HG02840 (cell line): ENCODE data around the gene RPS28.

Experiments used
- ATAC-seq: cut with Tn5 transposase; IDR thresholded peaks from one replicate; pipeline ENCODE4 v1.9.1; 2021; ENCODE audit warnings: mild to moderate bottlenecking, moderate library complexity, moderate number of reproducible peaks; ENCODE audit not compliant: unreplicated experiment, low FRiP score

The RPS28 gene

GRCh38 chr19:8319807-8320520 is 1.3 kb upstream of the RPS28 start:
- no peak for ATAC-seq

GRCh38 chr19:8320564-8321066 is 681 bp upstream of the RPS28 start:
- ATAC-seq = no peak

- no peak for ATAC-seq
These were observed 816 bp downstream of the RPS28 start for GRCh38 chr19:8321986-8322637.

GRCh38 chr19:8322638-8322997 is 1.3 kb downstream of the RPS28 start:
- no peak for ATAC-seq

GRCh38 chr19:8323781-8324185 is 2.5 kb downstream of the RPS28 start:
- no peak for ATAC-seq

GRCh38 chr19:8324186-8325050 is 3.1 kb downstream of the RPS28 start:
- no peak for ATAC-seq

DNA sequence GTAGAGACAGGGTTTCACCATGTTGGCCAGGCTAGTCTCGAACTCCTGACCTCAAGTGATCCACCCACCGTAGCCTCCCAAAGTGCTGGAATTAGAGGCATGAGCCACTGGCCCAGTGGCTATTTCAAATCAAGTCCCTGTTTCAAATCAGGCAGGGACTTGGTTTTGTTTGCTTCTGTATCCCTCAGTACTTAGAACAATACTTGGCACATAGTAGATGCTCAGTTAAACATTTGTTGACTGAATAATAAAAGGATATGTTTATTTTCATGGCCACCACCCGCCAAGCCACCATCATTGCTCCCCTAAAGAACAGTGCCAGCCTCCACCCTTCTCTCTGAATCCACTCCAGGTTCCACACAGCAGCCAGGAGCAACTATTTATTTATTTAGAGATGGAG is 4.2 kb downstream of the RPS28 start:
- no peak for ATAC-seq

DNA sequence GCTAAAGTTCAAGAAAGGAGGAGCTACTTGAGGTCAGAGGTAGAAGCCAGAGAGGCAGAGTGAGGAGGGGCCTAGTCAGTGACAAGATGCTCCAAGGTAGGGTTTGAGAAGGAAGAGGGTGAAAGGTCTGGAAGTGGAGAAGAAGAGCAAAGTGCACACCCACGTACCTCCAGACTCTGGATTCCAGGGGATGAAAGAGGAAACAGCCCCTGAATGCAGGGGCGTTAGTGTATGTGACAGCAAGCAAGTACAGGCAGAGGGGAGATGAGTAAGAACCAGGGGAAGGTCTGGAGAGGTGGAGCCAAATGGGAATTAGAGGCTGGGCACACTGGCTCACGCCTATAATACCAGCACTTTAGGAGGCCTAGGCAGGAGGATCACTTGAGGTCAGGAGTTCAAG is 8.7 kb downstream of the RPS28 start:
- no peak for ATAC-seq

- ATAC-seq = no peak
These were observed 10.1 kb downstream of the RPS28 start for GRCh38 chr19:8331263-8331845.

GRCh38 chr19:8332976-8333766 is 11.9 kb downstream of the RPS28 start:
- no peak for ATAC-seq

- ATAC-seq = no peak
These were observed 12.6 kb downstream of the RPS28 start for GRCh38 chr19:8333767-8334457.

DNA sequence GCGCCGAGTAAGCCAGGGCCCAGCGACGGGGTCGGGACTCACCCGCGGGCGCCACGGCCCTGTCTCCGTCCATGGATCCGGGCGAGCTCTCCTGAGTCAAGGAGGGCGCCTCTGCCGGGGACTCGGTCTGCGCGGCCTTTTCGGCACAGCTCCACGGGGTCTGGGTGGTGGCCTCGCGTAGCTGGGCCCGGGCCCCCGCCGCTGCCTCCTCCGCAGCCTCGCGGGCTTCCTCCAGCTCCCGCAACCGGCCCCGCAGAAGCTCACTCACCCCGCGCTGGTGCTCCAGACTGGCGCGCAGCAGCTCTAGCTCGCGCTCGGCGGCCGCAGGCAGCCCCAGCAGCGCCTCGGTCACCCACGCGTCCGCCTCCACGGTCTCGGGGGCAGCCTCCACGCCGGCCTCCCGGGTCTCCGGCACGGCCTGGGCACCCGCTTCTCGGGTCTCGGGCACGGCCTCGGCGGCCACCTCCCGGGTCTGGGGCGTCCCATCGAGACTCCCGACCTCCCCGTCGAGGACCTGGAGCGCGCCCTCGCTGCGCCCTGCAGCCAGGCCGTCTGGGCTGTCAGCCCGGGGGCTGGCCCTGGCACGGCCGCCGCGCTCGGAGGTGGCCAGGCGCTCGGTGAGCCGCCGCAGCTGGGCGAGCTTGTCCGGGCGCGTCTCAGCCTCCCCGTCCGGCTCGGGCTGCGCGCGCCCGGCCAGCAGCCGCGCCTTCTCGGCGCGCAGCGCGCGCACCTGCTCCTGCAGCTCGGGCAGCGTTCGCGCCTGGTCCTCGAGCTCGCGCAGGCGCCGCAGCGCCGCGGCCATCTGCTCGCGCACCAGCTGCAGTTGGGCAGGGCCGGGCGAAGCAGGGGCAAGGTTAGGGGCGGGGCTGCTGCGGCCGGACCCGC is 13.4 kb downstream of the RPS28 start:
- no peak for ATAC-seq

DNA sequence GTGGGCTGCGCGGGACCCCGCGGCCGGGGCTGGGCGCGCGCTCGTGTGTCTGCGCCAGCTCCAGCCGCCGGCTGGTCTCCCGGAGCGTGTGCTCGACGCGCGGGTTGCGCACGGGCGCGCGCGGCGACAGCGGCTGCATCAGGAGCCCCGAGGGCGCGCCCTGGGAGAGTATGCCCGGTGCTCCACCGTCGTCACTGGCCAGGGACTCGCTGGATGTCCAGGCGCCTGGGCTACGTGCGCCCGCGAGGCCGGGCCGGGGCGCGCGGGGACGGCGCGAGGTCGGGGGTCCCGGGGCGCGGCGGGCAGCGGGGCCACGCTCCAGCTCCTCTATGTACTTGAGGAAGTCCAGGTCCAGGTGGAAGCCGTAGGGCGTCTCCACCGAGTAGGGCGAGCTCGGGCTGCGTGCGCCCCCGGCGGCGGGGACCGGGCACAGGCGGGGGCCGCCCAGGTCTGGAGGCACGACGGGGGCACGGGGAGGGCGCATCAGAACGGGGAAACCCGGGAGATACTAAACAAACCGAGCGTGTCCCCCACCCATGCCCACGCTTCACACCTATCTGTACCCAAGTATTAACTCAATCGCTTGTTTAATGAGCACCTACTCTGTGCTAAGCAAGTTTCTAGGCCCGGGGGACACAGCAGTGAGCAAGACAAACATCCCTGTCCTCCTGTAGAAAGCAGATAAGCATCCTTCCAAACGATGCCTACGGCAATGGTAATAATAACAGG is 14.2 kb downstream of the RPS28 start:
- no peak for ATAC-seq

GRCh38 chr19:8336072-8336569 is 14.8 kb downstream of the RPS28 start:
- no peak for ATAC-seq

DNA sequence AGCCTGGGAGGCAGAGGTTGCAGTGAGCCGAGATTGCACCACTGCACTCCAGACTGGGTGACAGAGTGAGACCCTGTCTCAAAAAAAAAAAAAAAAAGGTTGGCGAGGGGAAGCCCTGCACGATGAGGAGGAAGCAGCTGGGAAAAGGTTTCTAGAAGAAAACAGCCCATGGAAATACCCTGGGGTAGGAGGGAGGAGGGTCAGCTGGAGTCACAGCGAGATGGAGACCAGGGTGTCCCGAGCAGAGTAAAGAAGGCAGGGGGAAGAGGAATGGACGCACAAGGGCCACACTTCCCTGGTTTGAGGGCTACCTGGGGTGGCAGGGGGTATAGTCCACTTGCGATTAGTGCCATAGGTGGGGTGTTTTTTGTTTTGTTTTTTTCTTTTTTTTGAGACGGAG is 15.4 kb downstream of the RPS28 start:
- ATAC-seq = no peak

DNA sequence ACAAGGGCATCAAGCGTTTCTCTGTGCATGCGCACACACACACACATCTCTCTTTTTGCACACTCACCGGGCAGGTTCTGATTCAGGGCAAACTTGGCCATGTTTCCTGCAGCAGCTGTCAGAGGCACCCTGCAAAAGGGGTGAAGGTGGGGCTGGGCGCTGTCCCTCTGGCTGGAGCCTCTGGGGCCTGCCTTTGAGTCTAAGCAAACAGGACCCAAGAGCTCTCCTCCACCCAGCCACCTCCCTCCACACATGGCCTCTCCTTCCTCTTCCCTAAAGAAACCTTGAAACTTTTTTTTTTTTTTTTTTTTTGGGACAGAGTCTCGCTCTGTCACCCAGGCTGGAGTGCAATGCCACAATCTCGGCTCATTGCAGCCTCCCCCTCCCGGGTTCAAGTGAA is 16.4 kb downstream of the RPS28 start:
- no peak for ATAC-seq

- ATAC-seq = no peak
These were observed 17.5 kb downstream of the RPS28 start for GRCh38 chr19:8338835-8339234.
